ENCODE measurements around the gene STAT4.

STAT4 gene

DNA sequence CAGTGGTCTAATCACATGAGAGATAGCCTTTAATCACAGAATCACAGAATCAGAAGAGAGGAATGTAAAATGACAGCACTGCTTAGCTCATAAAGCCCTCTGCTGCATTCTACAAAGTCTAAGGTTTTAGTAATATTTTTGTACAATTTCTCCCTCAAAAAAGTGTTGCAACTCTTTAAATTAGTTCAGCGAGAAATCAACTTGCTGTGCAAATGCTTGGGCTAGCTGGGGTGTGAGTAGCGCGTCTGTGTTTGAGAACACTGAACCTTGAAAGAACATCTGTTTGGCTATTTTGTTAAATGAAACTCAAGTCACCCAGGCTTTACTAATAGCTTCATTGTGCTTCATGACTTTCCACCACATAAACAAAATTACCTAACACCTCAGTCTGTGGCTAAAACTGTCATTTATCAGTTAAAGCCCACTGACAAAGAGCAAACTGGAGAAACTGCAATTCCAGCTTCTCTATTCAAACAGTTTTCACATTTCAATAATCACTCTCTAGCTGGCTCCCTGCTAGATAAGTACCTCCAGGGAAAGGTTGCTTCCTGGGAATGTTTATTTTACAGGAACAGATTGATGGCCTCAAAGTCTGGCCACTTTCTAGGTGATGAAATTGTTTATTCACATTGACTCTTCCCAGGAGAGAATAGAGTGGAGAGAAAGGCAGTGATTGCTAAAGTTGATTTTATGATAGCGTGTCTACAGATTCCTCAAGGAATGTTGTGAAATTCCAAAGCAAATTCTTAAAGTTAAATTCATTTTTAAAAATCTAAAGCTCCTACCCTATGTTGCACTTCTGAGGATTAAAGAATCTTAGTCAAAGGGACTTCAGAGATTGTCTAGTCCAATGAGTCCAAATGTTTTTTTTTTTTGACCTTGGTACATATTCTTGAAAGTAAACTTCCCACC lies 100.8 kb downstream of the STAT4 start:
- no peak overlapping the region for H3K23ac ChIP-seq (ENCODE audit: low read length)
- H3K27me3 ChIP-seq (ENCODE audit: insufficient read depth, low read length), result no peaks in the 10 kb centered on the region
- H2AK5ac ChIP-seq (ENCODE audit: low read length), result no peak overlapping the region
- no peak overlapping the region for H3K14ac ChIP-seq (ENCODE audit: low read length)
- H4K91ac ChIP-seq (ENCODE audit: low read depth, low read length), result no peak overlapping the region
- no peaks in the 10 kb centered on the region for H3K79me2 ChIP-seq (ENCODE audit: control insufficient read depth, insufficient read depth, low read length, poor library complexity)
- H3K27ac ChIP-seq (ENCODE audit: low read depth, low read length), result no peak overlapping the region
- H3K18ac ChIP-seq (ENCODE audit: low read length), result no peak overlapping the region
- WGBS (ENCODE audit: extremely low coverage, insufficient coverage, insufficient read length), result no CpG with 5 or more reads among the region's 4 CpGs
- H4K8ac ChIP-seq (ENCODE audit: low read depth, low read length), result no peak overlapping the region
- DNase-seq, result peak; percentile 39 to 85
- no peak overlapping the region for H4K12ac ChIP-seq (ENCODE audit: low read depth, low read length)
- H3K4me1 ChIP-seq (ENCODE audit: control insufficient read depth in 1 of 2, insufficient read depth in 2 of 2, low read length in 2 of 2), result no peaks in the 10 kb centered on the region
- H2BK5ac ChIP-seq (ENCODE audit: low read depth, low read length, poor library complexity), result no peak overlapping the region
- H3K4me2 ChIP-seq (ENCODE audit: low read length), result no peak overlapping the region
- H2AFZ ChIP-seq (ENCODE audit: insufficient read depth, low read length, poor library complexity), result no peak overlapping the region
- no peak overlapping the region for H3K4me3 ChIP-seq (ENCODE audit: low read depth, low read length)
- peaks cover 1% of the 10 kb centered on the region for H3K79me1 ChIP-seq (ENCODE audit: low read length)
- H3K4ac ChIP-seq (ENCODE audit: low read depth, low read length), result no peak overlapping the region
- no peak overlapping the region for H3K9ac ChIP-seq (ENCODE audit: low read length)
- no peak overlapping the region for H2BK120ac ChIP-seq (ENCODE audit: insufficient read depth, low read length, poor library complexity)
- no peaks in the 10 kb centered on the region for H3K36me3 ChIP-seq (ENCODE audit: control insufficient read depth in 1 of 2, insufficient read depth in 2 of 2, low read length in 2 of 2)
- H3K9me3 ChIP-seq (ENCODE audit: insufficient read depth, low read depth, low read length), result no peaks in the 10 kb centered on the region
- H2BK12ac ChIP-seq (ENCODE audit: low read length), result no peak overlapping the region

DNA sequence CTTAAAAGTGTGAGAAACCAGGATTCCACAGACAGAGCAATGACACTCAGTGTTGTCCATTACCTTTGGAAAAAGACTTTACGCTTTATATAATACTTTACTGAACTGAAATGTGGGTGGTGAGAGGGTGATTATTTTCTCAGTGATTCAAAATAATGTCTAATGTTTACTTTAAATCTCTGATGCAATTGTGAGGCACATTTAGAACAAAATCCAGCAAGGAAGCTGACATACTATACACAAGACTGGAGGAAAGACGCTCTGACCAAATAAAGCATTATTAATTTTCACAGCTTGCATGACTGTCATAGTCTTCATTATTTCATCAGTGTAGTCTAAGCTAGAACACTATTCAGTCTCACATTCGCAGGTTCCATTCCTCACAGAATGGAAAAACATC lies 102.7 kb downstream of the STAT4 start:
- no peak overlapping the region for H4K12ac ChIP-seq (ENCODE audit: low read depth, low read length)
- no peak overlapping the region for H2AK5ac ChIP-seq (ENCODE audit: low read length)
- no peak overlapping the region for H3K27ac ChIP-seq (ENCODE audit: low read depth, low read length)
- no peak overlapping the region for H3K4me3 ChIP-seq (ENCODE audit: low read depth, low read length)
- no peak overlapping the region for H4K8ac ChIP-seq (ENCODE audit: low read depth, low read length)
- H3K4me1 ChIP-seq (ENCODE audit: control insufficient read depth in 1 of 2, insufficient read depth in 2 of 2, low read length in 2 of 2), result no peaks in the 10 kb centered on the region
- no peak overlapping the region for H4K91ac ChIP-seq (ENCODE audit: low read depth, low read length)
- H3K36me3 ChIP-seq (ENCODE audit: control insufficient read depth in 1 of 2, insufficient read depth in 2 of 2, low read length in 2 of 2), result no peaks in the 10 kb centered on the region
- no peak overlapping the region for H3K4ac ChIP-seq (ENCODE audit: low read depth, low read length)
- no CpG with 5 or more reads among the region's 3 CpGs for WGBS (ENCODE audit: extremely low coverage, insufficient coverage, insufficient read length)
- no peak overlapping the region for H3K9ac ChIP-seq (ENCODE audit: low read length)
- H3K4me2 ChIP-seq (ENCODE audit: low read length), result no peak overlapping the region
- no peak overlapping the region for H3K14ac ChIP-seq (ENCODE audit: low read length)
- peaks cover 1% of the 10 kb centered on the region for H3K79me1 ChIP-seq (ENCODE audit: low read length)
- H3K18ac ChIP-seq (ENCODE audit: low read length), result no peak overlapping the region
- H2BK12ac ChIP-seq (ENCODE audit: low read length), result no peak overlapping the region
- no peaks in the 10 kb centered on the region for H3K27me3 ChIP-seq (ENCODE audit: insufficient read depth, low read length)
- no peak overlapping the region for H3K23ac ChIP-seq (ENCODE audit: low read length)
- no peak for DNase-seq
- no peak overlapping the region for H2BK5ac ChIP-seq (ENCODE audit: low read depth, low read length, poor library complexity)
- H2BK120ac ChIP-seq (ENCODE audit: insufficient read depth, low read length, poor library complexity), result no peak overlapping the region
- H3K9me3 ChIP-seq (ENCODE audit: insufficient read depth, low read depth, low read length), result no peaks in the 10 kb centered on the region
- H3K79me2 ChIP-seq (ENCODE audit: control insufficient read depth, insufficient read depth, low read length, poor library complexity), result no peaks in the 10 kb centered on the region
- no peak overlapping the region for H2AFZ ChIP-seq (ENCODE audit: insufficient read depth, low read length, poor library complexity)

DNA sequence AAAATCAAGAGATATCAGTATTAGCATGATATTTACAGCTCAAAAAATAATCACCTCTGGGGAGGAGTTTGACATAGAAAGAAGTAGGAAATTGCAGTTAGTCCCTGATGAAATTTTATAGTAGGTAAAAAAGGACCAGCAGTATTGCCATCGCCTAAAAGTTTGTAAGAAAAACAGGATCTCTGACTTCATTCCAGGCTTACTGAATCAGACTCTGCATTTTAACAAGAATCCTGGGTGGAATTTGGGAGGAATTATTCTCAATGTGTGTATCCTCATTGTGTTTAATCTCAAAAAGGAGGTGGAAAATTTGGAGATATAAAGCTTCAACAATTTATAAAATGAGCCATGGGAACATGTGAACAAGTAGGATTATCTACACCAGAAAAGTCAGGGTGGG lies 105.7 kb downstream of the STAT4 start:
- H3K18ac ChIP-seq (ENCODE audit: low read length), result no peak overlapping the region
- H3K9me3 ChIP-seq (ENCODE audit: insufficient read depth, low read depth, low read length), result no peaks in the 10 kb centered on the region
- no peak overlapping the region for H3K4me3 ChIP-seq (ENCODE audit: low read depth, low read length)
- no peaks in the 10 kb centered on the region for H3K27me3 ChIP-seq (ENCODE audit: insufficient read depth, low read length)
- H3K27ac ChIP-seq (ENCODE audit: low read depth, low read length), result no peak overlapping the region
- no peak overlapping the region for H4K91ac ChIP-seq (ENCODE audit: low read depth, low read length)
- whole genome bisulfite sequencing (ENCODE audit: extremely low coverage, insufficient coverage, insufficient read length), result no CpG with 5 or more reads among the region's 1 CpG
- H4K12ac ChIP-seq (ENCODE audit: low read depth, low read length), result no peak overlapping the region
- DNase-seq, result peak; percentile 18 to 83
- H2AK5ac ChIP-seq (ENCODE audit: low read length), result no peak overlapping the region
- H3K36me3 ChIP-seq (ENCODE audit: control insufficient read depth in 1 of 2, insufficient read depth in 2 of 2, low read length in 2 of 2), result no peaks in the 10 kb centered on the region
- H3K79me1 ChIP-seq (ENCODE audit: low read length), result peaks cover 1% of the 10 kb centered on the region
- no peak overlapping the region for H2AFZ ChIP-seq (ENCODE audit: insufficient read depth, low read length, poor library complexity)
- no peak overlapping the region for H2BK5ac ChIP-seq (ENCODE audit: low read depth, low read length, poor library complexity)
- no peak overlapping the region for H2BK12ac ChIP-seq (ENCODE audit: low read length)
- H4K8ac ChIP-seq (ENCODE audit: low read depth, low read length), result no peak overlapping the region
- peaks cover 0 to 3% of the 10 kb centered on the region in 2 experiments for H3K4me1 ChIP-seq (ENCODE audit: control insufficient read depth in 1 of 2, insufficient read depth in 2 of 2, low read length in 2 of 2)
- H3K14ac ChIP-seq (ENCODE audit: low read length), result no peak overlapping the region
- H3K79me2 ChIP-seq (ENCODE audit: control insufficient read depth, insufficient read depth, low read length, poor library complexity), result no peaks in the 10 kb centered on the region
- no peak overlapping the region for H3K9ac ChIP-seq (ENCODE audit: low read length)
- H2BK120ac ChIP-seq (ENCODE audit: insufficient read depth, low read length, poor library complexity), result no peak overlapping the region
- no peak overlapping the region for H3K4me2 ChIP-seq (ENCODE audit: low read length)
- H3K4ac ChIP-seq (ENCODE audit: low read depth, low read length), result no peak overlapping the region
- H3K23ac ChIP-seq (ENCODE audit: low read length), result no peak overlapping the region

DNA sequence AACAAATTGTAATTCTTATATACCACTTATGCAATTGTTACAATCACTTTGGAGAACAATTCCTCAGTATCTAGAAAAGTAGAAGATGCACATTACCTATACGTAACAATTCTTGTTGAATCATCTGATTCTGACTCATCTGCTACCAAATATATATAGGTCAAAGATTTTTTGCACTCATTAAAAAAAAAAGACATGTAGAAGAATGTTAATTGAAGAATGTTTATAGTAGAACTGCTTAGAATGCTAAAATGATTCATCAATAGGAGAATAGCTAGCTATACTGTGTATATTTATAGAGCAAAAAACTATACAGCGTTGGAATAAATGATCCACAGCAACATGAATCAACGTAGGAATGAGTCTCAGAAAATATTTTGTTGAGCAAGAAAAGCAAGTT lies 107.4 kb downstream of the STAT4 start:
- no CpG with 5 or more reads among the region's 3 CpGs for WGBS (ENCODE audit: extremely low coverage, insufficient coverage, insufficient read length)

More for the DNA sequence above, 107.4 kb downstream of the STAT4 start:
- Histone ChIP-seq H3K4me1 (ENCODE audit: control insufficient read depth in 1 of 2, insufficient read depth in 2 of 2, low read length in 2 of 2) (peaks cover 0 to 3% of the 10 kb centered on the region in 2 experiments), H3K14ac (ENCODE audit: low read length) (no peak overlapping the region), H3K4me2 (ENCODE audit: low read length) (no peak overlapping the region), H2BK5ac (ENCODE audit: low read depth, low read length, poor library complexity) (no peak overlapping the region), H3K23ac (ENCODE audit: low read length) (no peak overlapping the region), H3K27ac (ENCODE audit: low read depth, low read length) (no peak overlapping the region), H2AK5ac (ENCODE audit: low read length) (no peak overlapping the region), H3K18ac (ENCODE audit: low read length) (no peak overlapping the region), H3K36me3 (ENCODE audit: control insufficient read depth in 1 of 2, insufficient read depth in 2 of 2, low read length in 2 of 2) (no peaks in the 10 kb centered on the region), H3K79me2 (ENCODE audit: control insufficient read depth, insufficient read depth, low read length, poor library complexity) (no peaks in the 10 kb centered on the region), H4K12ac (ENCODE audit: low read depth, low read length) (no peak overlapping the region), H3K9ac (ENCODE audit: low read length) (no peak overlapping the region), H4K8ac (ENCODE audit: low read depth, low read length) (no peak overlapping the region), H2BK12ac (ENCODE audit: low read length) (no peak overlapping the region), H3K27me3 (ENCODE audit: insufficient read depth, low read length) (no peaks in the 10 kb centered on the region), H3K79me1 (ENCODE audit: low read length) (no peaks in the 10 kb centered on the region), H2BK120ac (ENCODE audit: insufficient read depth, low read length, poor library complexity) (no peak overlapping the region), H3K4me3 (ENCODE audit: low read depth, low read length) (no peak overlapping the region), H4K91ac (ENCODE audit: low read depth, low read length) (no peak overlapping the region), H3K4ac (ENCODE audit: low read depth, low read length) (no peak overlapping the region), H2AFZ (ENCODE audit: insufficient read depth, low read length, poor library complexity) (no peak overlapping the region), H3K9me3 (ENCODE audit: insufficient read depth, low read depth, low read length) (no peaks in the 10 kb centered on the region)
- DNase-seq, result no peak

All from trophoblast cell (in vitro differentiated cells and primary cell).